ENCODE measurements around the gene ZNF397.

ZNF397 gene

DNA sequence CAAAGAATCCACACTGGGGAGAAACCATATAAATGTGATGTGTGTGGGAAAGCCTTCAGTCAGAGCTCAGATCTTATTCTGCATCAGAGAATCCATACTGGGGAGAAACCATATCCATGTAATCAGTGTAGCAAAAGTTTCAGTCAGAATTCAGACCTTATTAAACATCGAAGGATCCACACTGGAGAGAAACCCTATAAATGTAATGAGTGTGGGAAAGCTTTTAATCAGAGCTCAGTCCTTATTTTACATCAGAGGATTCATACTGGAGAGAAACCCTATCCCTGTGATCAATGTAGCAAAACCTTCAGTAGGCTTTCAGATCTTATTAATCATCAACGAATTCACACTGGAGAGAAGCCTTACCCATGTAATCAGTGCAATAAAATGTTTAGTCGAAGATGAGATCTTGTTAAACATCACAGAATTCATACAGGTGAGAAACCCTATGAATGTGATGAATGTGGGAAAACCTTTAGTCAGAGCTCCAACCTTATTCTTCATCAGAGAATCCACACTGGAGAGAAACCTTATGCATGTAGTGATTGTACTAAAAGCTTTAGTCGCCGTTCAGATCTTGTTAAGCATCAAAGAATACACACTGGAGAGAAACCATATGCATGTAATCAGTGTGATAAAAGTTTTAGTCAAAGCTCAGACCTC is 65.9 kb downstream of the ZNF397 start:
- no peak for DNase-seq

Measured in COR-L47 (cell line).